H1 (cell line): ENCODE results near the gene CELF5.

Experiments
- CBX8 ChIP-seq: fragments of 300-800, 300-1000 bp; sonication (generic); IDR thresholded peaks from 2 replicates; pipeline ENCODE4 v1.7.1; 2016; ENCODE audit warnings: low read depth, low read length, borderline replicate concordance
- CHD2 ChIP-seq: IDR thresholded peaks from 2 replicates; pipeline ENCODE4 v1.6.1; 2012; ENCODE audit warnings: low read length, improper control_type of control experiment
- KDM1A ChIP-seq: fragments of 200-600, 300-600 bp; sonication (generic); IDR thresholded peaks from 2 replicates; pipeline ENCODE4 v1.7.1; 2016; ENCODE audit warnings: mild to moderate bottlenecking, low read length, borderline replicate concordance
- PHF8 ChIP-seq: fragments of 200-600 bp; sonication (generic); conservative IDR thresholded peaks from 2 replicates; pipeline ENCODE4 v1.7.1; 2012; ENCODE audit warnings: low read depth, mild to moderate bottlenecking, inconsistent platforms, low read length, moderate library complexity
- POLR2A ChIP-seq, 2 experiments: IDR thresholded peaks; 1 replicate in 1 of 2; 2 replicates in 1 of 2; pipeline ENCODE4 v1.6.1; 2011; ENCODE audit warnings: low read depth in 2 of 2, low read length in 2 of 2, mild to moderate bottlenecking in 2 of 2; ENCODE audit errors: control extremely low read depth in 1 of 2
- POLR2AphosphoS5 ChIP-seq: IDR thresholded peaks from 2 replicates; pipeline ENCODE4 v1.6.1; 2011; ENCODE audit warnings: low read depth, low read length
- SP1 ChIP-seq: IDR thresholded peaks from 2 replicates; pipeline ENCODE4 v1.6.1; 2011; ENCODE audit warnings: low read depth, low read length
- TAF1 ChIP-seq: IDR thresholded peaks from 2 replicates; pipeline ENCODE4 v1.6.1; 2011; ENCODE audit warnings: mild to moderate bottlenecking, low read depth, low read length
- TF ChIP-seq, protein P1 (sequence below), 3 experiments: IDR thresholded peaks; 1 replicate in 2 of 3; 2 replicates in 1 of 3; pipeline versions ENCODE4 v1.5.1 to v1.6.1; 2011; ENCODE audit warnings: low read length in 3 of 3, mild to moderate bottlenecking in 3 of 3, inconsistent platforms in 2 of 3, low read depth in 1 of 3, moderate library complexity in 1 of 3; ENCODE audit not compliant: insufficient read depth in 1 of 3; ENCODE audit errors: control extremely low read depth in 1 of 3
- TF ChIP-seq, protein P2 (sequence below): IDR thresholded peaks from 2 replicates; pipeline ENCODE4 v1.6.1; 2011; ENCODE audit warnings: low read length, improper control_type of control experiment
- TF ChIP-seq, protein P3 (sequence below): IDR thresholded peaks from 2 replicates; pipeline ENCODE4 v1.6.1; 2012; ENCODE audit warnings: inconsistent platforms

DNA sequence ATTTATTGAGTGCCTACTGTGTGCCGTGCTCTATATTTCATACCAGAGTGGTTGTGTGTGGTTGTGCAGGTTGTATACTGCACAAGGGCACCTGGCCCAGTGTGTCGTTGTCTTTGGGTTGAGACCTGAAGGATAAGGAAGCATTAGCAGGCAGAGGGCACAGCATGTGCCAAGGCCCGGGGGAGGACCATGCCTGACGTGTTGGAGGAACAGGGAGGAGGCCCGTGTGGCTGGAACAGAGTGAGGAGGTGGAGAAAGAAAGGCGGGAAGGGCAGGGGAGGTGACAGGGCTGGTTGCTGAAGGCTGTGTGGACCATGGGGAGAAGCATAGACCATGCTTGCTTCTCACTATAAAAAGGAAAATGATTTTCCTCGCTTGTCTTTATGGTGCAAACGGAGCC lies 26.8 kb downstream of the CELF5 start:
- TF ChIP-seq, protein P1, sequence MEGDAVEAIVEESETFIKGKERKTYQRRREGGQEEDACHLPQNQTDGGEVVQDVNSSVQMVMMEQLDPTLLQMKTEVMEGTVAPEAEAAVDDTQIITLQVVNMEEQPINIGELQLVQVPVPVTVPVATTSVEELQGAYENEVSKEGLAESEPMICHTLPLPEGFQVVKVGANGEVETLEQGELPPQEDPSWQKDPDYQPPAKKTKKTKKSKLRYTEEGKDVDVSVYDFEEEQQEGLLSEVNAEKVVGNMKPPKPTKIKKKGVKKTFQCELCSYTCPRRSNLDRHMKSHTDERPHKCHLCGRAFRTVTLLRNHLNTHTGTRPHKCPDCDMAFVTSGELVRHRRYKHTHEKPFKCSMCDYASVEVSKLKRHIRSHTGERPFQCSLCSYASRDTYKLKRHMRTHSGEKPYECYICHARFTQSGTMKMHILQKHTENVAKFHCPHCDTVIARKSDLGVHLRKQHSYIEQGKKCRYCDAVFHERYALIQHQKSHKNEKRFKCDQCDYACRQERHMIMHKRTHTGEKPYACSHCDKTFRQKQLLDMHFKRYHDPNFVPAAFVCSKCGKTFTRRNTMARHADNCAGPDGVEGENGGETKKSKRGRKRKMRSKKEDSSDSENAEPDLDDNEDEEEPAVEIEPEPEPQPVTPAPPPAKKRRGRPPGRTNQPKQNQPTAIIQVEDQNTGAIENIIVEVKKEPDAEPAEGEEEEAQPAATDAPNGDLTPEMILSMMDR (IDR thresholded peaks at IDR 0.05; ENCODE audit: control extremely low read depth in 1 of 3, insufficient read depth in 1 of 3, low read depth in 1 of 3, low read length in 3 of 3): no peak
- TF ChIP-seq SP1 (no peak), POLR2AphosphoS5 (no peak), TAF1 (no peak), PHF8 (no peak), KDM1A (no peak), CHD2 (no peak), CBX8 (no peak), POLR2A (IDR thresholded peaks at IDR 0.05; ENCODE audit: control extremely low read depth in 1 of 2, low read depth in 2 of 2, low read length in 2 of 2) (no peak)
- TF ChIP-seq, protein P2, sequence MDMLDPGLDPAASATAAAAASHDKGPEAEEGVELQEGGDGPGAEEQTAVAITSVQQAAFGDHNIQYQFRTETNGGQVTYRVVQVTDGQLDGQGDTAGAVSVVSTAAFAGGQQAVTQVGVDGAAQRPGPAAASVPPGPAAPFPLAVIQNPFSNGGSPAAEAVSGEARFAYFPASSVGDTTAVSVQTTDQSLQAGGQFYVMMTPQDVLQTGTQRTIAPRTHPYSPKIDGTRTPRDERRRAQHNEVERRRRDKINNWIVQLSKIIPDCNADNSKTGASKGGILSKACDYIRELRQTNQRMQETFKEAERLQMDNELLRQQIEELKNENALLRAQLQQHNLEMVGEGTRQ: no peak
- TF ChIP-seq, protein P3, sequence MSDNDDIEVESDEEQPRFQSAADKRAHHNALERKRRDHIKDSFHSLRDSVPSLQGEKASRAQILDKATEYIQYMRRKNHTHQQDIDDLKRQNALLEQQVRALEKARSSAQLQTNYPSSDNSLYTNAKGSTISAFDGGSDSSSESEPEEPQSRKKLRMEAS: no peak
